Peyer's patch (tissue), 4 donors: Measurements from ENCODE around the gene NEAT1.

ENCODE experiments used
- CTCF ChIP-seq, 6 experiments: fragments of 450-650 bp in 4 of 6; fragments of 200-600 bp in 2 of 6; sonication (generic) in 1 of 6; IDR thresholded peaks; one replicate each; pipeline ENCODE4 v1.5.1; 2017 to 2019; ENCODE audit warnings: antibody characterized with exemption in 6 of 6, mild to moderate bottlenecking in 3 of 6, moderate library complexity in 1 of 6
- POLR2A ChIP-seq, 2 donors: fragments of 450-650 bp; IDR thresholded peaks; one replicate each; pipeline ENCODE4 v1.5.1; 2017; ENCODE audit warnings: antibody characterized with exemption in 2 of 2, mild to moderate bottlenecking in 2 of 2, moderate library complexity in 2 of 2

GRCh38 chr11:65386307-65387140 lies 36.1 kb upstream of the NEAT1 start, which contains the start of gene FRMD8:
- peak; percentile 87 to 96 for TF ChIP-seq POLR2A (IDR thresholded peaks at IDR 0.05)
- no peak for TF ChIP-seq CTCF (IDR thresholded peaks at IDR 0.05)
